GM21717 (cell line): Measurements from ENCODE around the gene TEKTIP1.
"Not testable (repeated sequence)": the region's sequence is repeated elsewhere in the genome, so short reads cannot be mapped to it uniquely, and the experiment has no call there.

Experiments used
- ATAC-seq: cut with Tn5 transposase; IDR thresholded peaks from one replicate; pipeline ENCODE4 v1.9.1; 2021; ENCODE audit warnings: mild to moderate bottlenecking, moderate library complexity; ENCODE audit not compliant: unreplicated experiment

TEKTIP1 gene

GRCh38 chr19:3581792-3582191, 42.8 kb downstream of the TEKTIP1 start:
- ATAC-seq, result not testable (repeated sequence)

DNA sequence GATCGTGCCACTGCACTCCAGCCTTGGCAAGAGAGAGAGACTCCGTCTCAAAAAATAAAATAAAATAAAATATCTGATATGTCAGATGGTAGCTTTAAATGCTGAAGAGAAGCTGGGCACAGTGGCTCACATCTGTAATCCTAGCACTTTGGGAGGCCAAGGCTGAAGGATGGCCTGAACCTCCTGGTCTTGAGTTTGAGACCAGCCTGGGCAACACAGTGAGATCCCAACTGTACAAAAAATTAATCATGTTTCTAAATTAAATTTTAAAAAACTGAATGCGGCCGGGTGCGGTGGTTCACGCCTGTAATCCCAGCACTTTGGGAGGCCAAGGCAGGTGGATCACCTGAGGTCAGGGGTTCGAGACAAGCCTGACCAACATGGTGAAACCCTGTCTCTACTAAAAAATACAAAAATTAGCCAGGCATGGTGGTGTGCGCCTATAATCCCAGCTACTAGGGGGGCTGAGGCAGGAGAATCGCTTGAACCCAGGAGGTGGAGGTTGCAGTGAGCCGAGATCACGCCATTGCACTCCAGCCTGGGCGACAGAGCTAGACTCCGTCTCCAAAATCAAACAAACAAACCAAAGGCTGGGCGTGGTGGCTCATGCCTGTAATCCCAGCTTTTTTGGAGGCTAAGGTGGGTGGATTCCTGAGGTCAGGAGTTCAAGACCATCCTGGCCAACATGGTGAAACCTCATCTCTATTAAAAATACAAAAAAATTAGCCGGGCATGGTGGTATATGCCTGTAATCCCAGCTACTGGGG, 45.2 kb downstream of the TEKTIP1 start:
- ATAC-seq, result not testable (repeated sequence)

DNA sequence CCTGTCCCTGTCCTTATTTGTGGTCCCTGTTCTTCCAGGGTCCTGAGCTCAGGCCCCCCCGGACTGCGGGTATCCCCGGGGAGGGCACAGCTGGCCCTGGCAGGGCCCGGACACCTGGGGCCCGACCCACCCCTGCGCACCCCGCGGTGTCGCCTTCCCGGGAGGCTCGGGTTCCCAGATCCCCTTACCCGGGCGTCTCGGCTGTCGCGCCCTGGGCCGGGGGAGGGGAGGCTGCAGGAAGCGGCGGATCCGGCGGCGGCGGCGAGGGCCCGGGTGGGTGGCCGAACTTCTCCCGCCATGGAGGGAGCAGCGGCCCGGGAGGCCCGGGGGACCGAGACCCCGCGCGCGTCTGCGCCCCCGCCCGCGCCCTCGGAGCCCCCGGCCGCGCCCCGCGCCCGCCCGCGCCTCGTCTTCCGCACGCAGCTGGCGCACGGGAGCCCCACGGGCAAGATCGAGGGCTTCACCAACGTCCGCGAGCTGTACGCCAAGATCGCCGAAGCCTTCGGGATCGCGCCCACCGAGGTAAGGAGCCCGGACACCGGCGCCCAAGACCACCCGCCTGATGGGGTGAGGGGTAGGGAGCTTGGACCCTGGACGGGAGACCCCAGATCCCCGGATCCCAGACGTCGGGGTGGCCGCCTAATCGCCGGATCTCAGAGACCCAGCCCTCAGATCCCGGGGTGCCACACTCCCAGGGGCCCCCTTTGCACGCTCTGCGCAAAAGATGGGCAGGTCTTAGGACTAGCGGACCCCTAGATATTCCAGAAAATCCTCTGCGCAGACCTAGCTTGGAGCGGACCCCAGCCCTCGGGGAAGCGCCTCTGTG, 46.5 kb downstream of the TEKTIP1 start, which contains the start of gene GIPC3:
Gene GIPC3 (plus strand): TSS at position 178 of the 826 bp plus-strand sequence. CDS start 120 bp downstream, at position 298.
- ATAC-seq, result no peak

GRCh38 chr19:3586127-3586626, 47.2 kb downstream of the TEKTIP1 start:
- no peak for ATAC-seq

DNA sequence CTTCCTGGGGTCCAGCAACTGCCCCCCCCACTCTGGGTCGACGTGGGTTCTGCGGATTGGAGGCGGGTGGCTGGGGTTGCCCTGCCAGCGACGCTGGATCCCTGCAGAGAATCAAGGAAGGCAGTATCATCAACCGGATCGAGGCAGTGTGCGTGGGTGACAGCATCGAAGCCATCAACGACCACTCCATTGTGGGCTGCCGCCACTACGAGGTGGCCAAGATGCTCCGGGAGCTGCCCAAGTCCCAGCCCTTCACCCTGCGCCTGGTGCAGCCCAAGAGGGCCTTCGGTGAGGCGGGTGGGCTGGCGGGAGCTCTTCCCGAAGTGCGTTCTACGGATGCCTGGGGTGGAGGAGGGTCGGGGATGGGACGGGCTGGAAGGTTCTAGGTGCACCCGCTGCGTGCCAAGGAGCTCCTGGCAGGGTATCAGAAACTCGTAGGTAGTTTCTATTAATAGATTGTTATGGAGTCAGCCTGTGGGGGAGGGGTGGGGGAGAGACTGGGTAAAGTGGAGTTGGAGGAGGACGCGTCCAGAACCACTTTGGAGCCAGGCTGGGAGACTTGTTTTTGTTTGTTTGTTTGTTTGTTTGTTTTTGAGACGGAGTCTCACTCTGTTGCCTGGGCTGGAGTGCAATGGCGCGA, 47.9 kb downstream of the TEKTIP1 start:
- ATAC-seq, result no peak

DNA sequence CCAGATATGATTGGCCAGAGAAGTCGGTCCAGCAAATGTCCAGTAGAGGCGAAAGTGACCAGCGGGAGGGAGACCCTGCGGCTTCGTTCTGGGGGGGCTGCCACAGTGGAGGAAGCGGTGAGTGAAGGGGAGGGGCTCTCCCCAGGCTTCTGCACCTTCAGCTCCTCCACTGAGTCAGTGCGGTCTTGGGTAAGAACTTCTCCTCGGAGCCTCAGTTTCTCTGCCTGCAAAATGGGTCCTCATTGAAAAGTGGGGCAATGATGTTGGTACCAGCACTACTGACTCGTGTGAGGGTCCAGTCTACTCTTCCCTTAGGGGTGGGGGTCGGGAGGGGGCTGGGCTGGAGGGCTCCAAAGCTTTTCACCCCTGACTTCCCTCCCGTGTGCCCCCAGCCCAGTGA, 50.5 kb downstream of the TEKTIP1 start:
- no peak for ATAC-seq

DNA sequence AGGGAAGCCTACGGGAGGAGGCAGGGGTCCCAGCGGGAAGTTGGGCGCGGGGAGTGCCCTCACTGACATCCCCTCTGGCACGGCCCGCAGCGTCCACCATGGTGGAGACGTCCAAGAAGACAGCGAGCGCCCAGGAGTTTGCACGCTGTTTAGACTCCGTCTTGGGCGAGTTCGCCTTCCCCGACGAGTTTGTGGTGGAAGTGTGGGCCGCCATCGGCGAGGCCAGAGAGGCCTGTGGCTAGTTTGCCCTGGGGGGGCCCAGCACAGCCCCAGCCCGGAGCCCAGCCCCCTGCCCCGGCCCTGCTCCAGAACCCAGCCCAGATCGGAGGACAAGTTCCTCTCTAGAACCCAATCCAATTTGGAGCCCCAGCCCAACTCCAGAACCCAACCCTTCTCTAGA, 51.0 kb downstream of the TEKTIP1 start:
- ATAC-seq, result no peak

DNA sequence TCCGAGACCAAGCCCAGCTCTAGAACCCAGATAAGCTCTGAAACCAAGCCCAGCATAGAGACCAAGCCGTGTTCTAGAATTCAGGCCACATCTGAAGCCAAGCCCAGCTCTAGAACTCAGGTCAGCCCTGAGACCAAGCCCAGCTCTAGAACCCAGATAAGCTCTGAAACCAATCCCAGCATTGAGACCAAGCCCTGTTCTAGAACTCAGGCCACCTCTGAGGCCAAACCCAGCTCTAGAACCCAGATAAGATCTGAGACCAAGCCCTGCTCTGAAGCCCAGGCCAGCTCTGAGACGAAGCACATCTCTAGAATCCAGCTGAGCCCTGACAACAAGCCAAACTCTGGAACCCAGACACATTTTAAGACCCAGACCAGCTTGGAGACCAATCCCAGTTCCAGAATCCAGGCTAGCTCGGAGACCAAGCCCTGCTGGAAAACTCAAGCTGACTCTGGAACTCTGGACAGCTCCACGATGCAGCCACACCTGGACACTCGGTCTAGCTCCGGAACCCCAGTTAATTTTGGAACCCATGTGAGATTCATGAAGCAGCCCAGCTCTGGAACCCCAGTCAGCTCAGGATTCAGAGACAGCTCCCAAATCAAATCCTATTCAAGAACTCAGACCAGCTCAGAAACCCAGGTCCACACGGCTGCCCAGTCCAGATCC, 52.2 kb downstream of the TEKTIP1 start:
- ATAC-seq, result no peak

DNA sequence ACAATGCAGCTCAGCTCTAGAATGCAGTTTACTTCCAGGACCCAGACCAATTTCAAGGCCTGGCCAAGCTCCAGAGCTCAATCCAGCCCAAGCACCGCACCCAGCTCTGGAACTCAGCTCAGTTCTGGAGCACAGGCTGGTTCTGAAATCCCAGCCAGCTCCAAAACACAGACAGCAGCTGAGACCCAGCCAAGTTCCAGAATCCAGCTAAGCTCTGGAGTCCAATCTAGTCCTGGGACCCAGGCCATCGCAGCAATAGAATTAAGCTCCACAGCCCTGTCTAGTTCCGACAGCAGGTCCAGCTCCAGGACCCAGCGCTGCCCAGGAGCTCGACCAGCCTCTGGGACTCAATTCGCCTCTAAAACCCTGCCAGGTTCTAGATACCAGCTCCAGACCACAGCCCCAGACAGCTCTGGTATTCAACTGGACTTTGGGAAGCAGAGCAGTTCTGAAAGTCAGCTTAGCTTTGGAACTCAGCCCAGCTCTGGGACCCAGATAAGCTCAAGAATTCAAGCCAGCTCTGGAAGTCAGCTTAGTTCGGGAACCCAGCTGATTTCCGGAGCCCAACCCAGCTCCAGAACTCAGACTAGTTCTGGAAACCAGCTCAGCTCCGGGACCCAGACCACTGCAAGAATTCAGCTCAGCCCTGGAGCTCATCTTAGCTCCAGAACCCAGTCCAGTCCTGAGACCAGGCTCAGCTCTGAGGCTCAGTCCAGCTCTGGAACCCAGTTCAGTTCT, 53.1 kb downstream of the TEKTIP1 start:
- ATAC-seq, result no peak

DNA sequence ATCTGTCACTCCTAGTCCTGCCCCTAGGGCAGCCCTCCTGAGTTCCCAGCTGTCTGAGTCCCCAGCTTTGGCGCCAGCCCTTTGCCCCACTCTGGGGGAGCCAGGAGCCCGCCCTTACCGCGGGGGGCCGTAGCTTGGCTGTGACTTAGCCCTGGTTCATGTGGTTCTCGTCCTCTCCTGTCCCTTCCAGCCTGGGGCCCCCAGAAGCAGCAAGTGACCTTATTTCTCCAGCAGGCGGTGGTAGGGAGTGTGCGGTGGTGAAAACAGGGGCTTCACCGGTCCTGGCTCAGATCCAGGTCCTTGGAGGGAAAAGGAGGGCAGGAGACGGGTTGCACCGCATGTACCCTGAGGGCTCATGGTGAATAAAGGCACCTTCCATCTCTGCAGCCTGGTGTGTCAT, 54.2 kb downstream of the TEKTIP1 start:
- ATAC-seq, result no peak
